Activated CD4-positive, alpha-beta T cell treated with anti-CD3 and anti-CD28 coated beads, Interleukin-2, amount 10 ng/mL, durations not matched to agents 7 days and 5 days (primary cell): ENCODE results near the gene TAF1B. TPM values are rescaled to one million over a fixed set of nuclear protein-coding genes. Genes with fewer than 3 reads are reported as not detected.
A peak's percentile ranks its signal among the peaks of the same experiment; 100 is the strongest.
"Not testable (repeated sequence)": the region's sequence is repeated elsewhere in the genome, so short reads cannot be mapped to it uniquely, and the experiment has no call there.

Experiments used
- CTCF ChIA-PET: fragments of 350-600 bp; sonication (Branson Sonifier 250); formaldehyde crosslinking; loops from one replicate; lab custom pipeline; 2021; ENCODE audit warnings: antibody characterized with exemption; lab: Charles Lee
- POLR2A ChIA-PET: fragments of 350-600 bp; sonication (Branson Sonifier 250); formaldehyde crosslinking; loops from one replicate; lab custom pipeline; 2021; ENCODE audit warnings: antibody characterized with exemption; lab: Charles Lee
- DNase-seq: peaks from one replicate; pipeline ENCODE4 v3.0.0-alpha.2; 2020
- H3K27ac Mint-ChIP-seq: one replicate; pipeline ENCODE4 v1.8.0; 2021; ENCODE audit warnings: mild to moderate bottlenecking, moderate library complexity, mixed read lengths
- H3K27me3 Mint-ChIP-seq: one replicate; pipeline ENCODE4 v1.8.0; 2021; ENCODE audit warnings: mixed read lengths
- H3K36me3 Mint-ChIP-seq: one replicate; pipeline ENCODE4 v1.8.0; 2021; ENCODE audit warnings: low read depth, mixed read lengths
- H3K4me1 Mint-ChIP-seq: one replicate; pipeline ENCODE4 v1.8.0; 2021; ENCODE audit warnings: mixed read lengths
- H3K4me3 Mint-ChIP-seq: one replicate; pipeline ENCODE4 v1.8.0; 2021; ENCODE audit warnings: mild to moderate bottlenecking, moderate library complexity, mixed read lengths
- H3K9me3 Mint-ChIP-seq: one replicate; pipeline ENCODE4 v1.8.0; 2021; ENCODE audit warnings: mixed read lengths
- total RNA-seq, 2 experiments: library from RNA; stranded (reverse); gene quantifications; one replicate each; pipeline ENCODE4 v1.2.3, GENCODE V29; 2021

The TAF1B gene
- total RNA-seq, 2 experiments from 2014 or later = 30.6 to 36.2 TPM

DNA sequence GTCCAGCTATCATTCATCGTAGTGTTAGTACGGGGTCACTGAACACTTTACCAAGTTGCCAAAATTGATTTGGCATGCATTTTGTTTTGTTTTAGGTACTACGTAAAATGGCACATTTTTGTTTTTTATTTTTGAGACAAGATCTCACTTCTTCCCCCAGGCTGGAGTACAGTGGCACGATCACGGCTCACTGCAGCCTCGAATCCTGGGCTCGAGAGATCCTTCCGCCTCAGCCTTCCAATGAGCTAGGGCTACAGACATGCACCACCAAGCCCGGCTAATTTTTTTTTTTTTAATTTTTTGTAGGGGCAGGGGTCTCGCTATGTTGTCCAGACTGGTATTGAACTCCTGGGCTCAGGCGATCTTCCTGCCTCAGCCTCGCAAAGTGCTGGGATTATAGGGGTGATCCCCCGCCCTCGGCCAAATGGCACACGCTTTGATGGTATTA lies 786 bp downstream of the TAF1B start:
- peaks cover 32% of the 10 kb centered on the region for H3K36me3 Mint-ChIP-seq
- ChIA-PET CTCF (interaction anchor here (1.0 to 3.1 kb wide), 16 partner anchors 10 to 271 kb away, joined by 3 to 15 read pairs (median 3); no protein-coding TSS in a partner anchor), POLR2A (interaction anchor here (0.6 kb wide), 1 partner anchor 454 kb away, joined by 3 read pairs; no protein-coding TSS in a partner anchor)
- peak overlapping the region; percentile 94 for H3K4me3 Mint-ChIP-seq
- H3K27ac Mint-ChIP-seq = peak overlapping the region; percentile 92
- H3K9me3 Mint-ChIP-seq = no peaks in the 10 kb centered on the region
- no peaks in the 10 kb centered on the region for H3K27me3 Mint-ChIP-seq
- peaks cover 52% of the 10 kb centered on the region for H3K4me1 Mint-ChIP-seq
- DNase-seq = no peak

DNA sequence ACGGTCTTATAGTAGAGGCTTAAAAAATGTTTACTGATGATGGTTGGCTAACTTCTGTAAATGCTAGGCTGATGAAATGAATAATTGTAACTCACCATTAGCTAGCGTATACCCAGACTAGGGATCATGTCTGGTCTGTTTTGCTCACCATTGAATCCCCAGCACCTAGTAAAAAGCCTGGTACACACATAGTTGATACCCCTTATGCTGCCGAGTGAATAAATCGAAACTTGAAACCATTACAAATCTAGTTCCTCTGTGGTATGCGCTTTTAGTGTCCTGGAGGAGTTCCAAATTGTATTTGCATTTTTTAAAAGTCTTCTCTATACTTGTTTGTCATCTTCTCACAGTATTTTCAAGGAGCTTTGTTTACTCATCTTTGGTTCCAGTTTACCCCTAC lies 1.3 kb downstream of the TAF1B start:
- Mint-ChIP-seq H3K4me3 (peak overlapping the region; percentile 94), H3K4me1 (peaks cover 54% of the 10 kb centered on the region), H3K36me3 (peaks cover 34% of the 10 kb centered on the region), H3K27me3 (no peaks in the 10 kb centered on the region), H3K27ac (peak overlapping the region; percentile 92), H3K9me3 (no peaks in the 10 kb centered on the region)
- ChIA-PET POLR2A (no interaction called here), CTCF (interaction anchor here (1.7 to 3.1 kb wide), 3 partner anchors 10 to 33 kb away, joined by 4 to 15 read pairs (median 4); no protein-coding TSS in a partner anchor)
- no peak for DNase-seq

DNA sequence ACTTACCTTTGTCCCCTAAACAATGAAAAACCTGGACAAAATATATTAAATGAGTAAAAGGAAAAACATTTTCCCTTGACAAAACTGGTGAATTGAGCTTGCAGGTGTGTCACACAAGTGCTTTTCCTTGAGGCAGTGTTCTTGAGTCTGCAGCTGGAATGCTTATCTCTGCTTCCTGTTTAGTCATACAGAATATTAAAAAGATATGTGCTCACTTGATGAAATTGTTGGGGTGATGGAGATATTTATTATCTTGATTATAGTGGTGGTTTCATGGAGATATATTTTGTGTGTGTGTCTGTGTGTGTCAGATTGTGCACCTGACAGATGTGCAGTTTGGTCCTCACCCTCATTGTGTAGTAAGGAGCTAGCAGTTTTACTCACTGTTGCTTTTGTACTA lies 3.3 kb downstream of the TAF1B start:
- Mint-ChIP-seq H3K4me1 (peaks cover 54% of the 10 kb centered on the region), H3K4me3 (no peak overlapping the region), H3K27ac (no peak overlapping the region), H3K27me3 (no peaks in the 10 kb centered on the region), H3K36me3 (peaks cover 52% of the 10 kb centered on the region), H3K9me3 (no peaks in the 10 kb centered on the region)
- DNase-seq = no peak
- ChIA-PET CTCF (interaction anchor here (1.1 to 1.5 kb wide), 2 partner anchors 10 to 11 kb away, joined by 3 to 4 read pairs; no protein-coding TSS in a partner anchor), POLR2A (no interaction called here)

DNA sequence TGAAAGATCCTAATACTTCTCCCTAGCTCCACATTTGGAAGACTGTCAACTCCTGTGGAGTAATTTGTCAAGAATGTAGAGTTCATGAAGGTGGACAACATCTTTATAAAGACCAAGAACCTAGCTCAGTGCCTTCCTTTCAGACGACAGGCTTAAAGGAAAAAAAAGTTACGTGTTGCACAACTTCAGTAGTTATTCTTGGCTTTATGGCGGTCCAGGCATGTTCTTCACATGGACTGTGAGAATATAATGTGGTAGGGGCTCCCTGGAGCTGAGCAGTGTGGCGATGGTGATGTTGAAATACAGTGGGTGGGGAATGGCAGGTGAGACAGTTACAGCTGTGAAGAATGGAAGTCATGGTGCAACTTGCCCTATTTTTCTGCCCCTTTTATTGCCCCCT lies 3.9 kb downstream of the TAF1B start:
- Mint-ChIP-seq H3K36me3 (peaks cover 56% of the 10 kb centered on the region), H3K27me3 (no peaks in the 10 kb centered on the region), H3K9me3 (no peaks in the 10 kb centered on the region), H3K4me1 (peaks cover 54% of the 10 kb centered on the region), H3K4me3 (no peak overlapping the region), H3K27ac (no peak overlapping the region)
- POLR2A ChIA-PET = no interaction called here
- no peak for DNase-seq
- CTCF ChIA-PET = interaction anchor here (0.5 to 1.5 kb wide), 3 partner anchors 10 to 246 kb away, joined by 3 to 4 read pairs (median 3); no protein-coding TSS in a partner anchor

DNA sequence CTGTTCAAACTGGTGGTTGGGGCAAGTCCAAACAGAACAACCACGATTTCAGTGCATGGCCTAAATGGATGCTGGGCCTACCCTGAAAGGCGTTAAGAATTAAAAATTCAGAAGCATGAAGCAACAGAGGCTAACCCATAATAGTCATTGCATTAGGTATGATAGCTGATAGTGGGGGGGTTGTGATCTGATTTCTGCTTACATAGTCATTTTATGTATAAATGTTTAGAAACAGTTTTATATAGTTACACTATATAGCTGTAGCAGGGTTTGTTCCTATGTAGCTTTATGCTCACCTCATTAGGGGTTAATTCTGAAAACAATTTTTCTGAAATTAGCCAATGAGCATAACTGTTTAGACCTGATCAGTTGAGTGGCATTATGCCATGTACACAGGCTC lies 9.6 kb downstream of the TAF1B start:
- Mint-ChIP-seq H3K27me3 (no peaks in the 10 kb centered on the region), H3K36me3 (peaks cover 80% of the 10 kb centered on the region)
- POLR2A ChIA-PET = interaction anchor here (0.7 kb wide), 1 partner anchor 234 kb away, joined by 3 read pairs; no protein-coding TSS in a partner anchor

DNA sequence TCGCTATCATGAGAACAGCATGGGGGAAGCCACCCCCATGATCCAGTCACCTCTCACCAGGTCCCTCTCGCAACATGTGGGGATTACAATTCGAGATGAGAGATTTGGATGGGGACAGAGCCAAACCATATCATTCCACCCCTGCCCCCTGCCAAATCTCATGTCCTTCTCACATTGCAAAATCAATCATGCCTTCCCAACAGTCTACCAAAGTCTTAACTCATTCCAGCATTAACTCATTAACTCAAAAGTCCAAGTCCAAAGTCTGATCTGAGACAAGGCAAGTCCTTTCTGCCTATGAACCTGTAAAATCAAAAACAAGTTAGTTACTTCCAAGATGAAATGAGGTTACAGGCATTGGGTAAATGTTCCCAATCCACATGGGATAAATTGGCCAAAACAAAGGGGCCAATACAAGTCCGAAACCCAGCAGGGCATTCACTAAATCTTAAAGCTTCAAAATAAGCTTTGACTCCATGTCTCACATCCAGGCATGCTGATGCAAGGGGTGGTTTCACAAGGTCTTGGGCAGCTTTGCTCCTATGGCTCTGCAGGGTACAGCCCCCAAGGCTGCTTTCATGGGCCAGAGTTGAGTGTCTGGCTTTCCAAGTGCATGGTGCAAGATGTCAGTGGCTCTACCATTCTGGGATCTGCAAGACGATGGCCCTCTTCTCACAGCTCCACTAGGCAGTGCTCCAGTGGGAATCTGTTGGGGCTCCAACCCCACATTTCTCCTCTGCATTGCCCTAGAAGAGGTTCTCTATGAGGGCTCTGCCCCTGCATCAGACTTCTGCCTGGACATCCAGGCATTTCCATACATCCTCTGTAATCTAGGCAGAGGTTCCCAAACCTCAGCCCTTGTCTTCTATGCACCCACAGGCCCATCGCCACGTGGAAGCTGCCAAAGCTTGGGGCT lies 14.8 kb downstream of the TAF1B start:
- POLR2A ChIA-PET = no interaction called here

More for the DNA sequence above, 9.6 kb downstream of the TAF1B start:
- no peak overlapping the region for H3K4me3 Mint-ChIP-seq
- DNase-seq = no peak
- H3K9me3 Mint-ChIP-seq = peaks cover 12% of the 10 kb centered on the region
- CTCF ChIA-PET = interaction anchor here (1.3 kb wide), 1 partner anchor 10 kb away, joined by 5 read pairs; the partner anchor contains the start of gene TAF1B
- peaks cover 6% of the 10 kb centered on the region for H3K4me1 Mint-ChIP-seq
- H3K27ac Mint-ChIP-seq = no peak overlapping the region

DNA sequence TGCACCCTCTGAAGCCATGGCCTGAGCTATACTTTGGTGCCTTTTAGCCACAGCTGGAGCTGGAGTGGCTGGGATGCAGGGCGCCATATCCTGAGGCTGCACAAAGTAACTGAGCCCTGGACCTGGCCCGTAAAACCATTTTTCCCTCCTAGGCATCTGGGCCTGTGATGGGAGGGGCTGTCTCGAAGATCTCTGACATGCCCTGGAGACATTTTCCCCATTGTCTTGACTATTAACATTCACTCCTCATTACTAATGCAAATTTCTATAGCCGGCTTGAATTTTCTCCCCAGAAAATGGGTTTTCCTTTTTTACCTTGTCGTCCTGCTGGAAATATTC lies 15.4 kb downstream of the TAF1B start:
- peaks cover 51% of the 10 kb centered on the region for H3K9me3 Mint-ChIP-seq
- H3K4me3 Mint-ChIP-seq = no peak overlapping the region
- no peak for DNase-seq
- H3K4me1 Mint-ChIP-seq = no peaks in the 10 kb centered on the region
- no peak overlapping the region for H3K27ac Mint-ChIP-seq
- ChIA-PET POLR2A (no interaction called here), CTCF (no interaction called here)
- H3K36me3 Mint-ChIP-seq = peaks cover 83% of the 10 kb centered on the region
- no peaks in the 10 kb centered on the region for H3K27me3 Mint-ChIP-seq

More for the DNA sequence above, 14.8 kb downstream of the TAF1B start:
- H3K27ac Mint-ChIP-seq = no peak overlapping the region
- no peak overlapping the region for H3K4me3 Mint-ChIP-seq
- no peak for DNase-seq
- no peaks in the 10 kb centered on the region for H3K27me3 Mint-ChIP-seq
- no peaks in the 10 kb centered on the region for H3K4me1 Mint-ChIP-seq
- peaks cover 45% of the 10 kb centered on the region for H3K9me3 Mint-ChIP-seq
- H3K36me3 Mint-ChIP-seq = peaks cover 89% of the 10 kb centered on the region
- CTCF ChIA-PET = no interaction called here

DNA sequence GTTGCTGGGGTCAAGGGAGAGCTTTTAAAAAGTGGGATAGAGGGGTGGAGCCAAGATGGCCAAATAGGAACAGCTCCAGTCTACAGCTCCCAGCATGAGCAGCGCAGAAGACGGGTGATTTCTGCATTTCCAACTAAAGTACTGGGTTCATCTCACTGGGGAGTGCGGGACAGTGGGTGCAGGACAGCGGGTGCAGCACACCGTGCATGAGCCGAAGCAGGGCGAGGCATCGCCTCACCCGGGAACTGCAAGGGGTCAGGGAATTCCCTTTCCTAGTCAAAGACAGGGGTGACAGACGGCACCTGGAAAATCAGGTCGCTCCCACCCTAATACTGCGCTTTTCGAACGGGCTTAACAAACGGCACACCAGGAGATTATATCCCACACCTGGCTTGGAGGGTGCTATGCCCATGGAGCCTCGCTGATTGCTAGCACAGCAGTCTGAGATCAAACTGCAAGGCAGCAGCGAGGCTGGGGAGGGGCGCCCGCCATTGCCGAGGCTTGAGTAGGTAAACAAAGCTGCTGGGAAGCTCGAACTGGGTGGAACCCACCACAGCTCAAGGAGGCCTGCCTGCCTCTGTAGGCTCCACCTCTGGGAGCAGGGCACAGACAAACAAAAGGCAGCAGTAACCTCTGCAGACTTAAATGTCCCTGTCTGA lies 17.8 kb downstream of the TAF1B start:
- H3K27me3 Mint-ChIP-seq, H3K27ac Mint-ChIP-seq, POLR2A ChIA-PET, DNase-seq, CTCF ChIA-PET, H3K4me3 Mint-ChIP-seq, H3K4me1 Mint-ChIP-seq: not testable (repeated sequence)
- Mint-ChIP-seq H3K9me3 (peaks cover 60% of the 10 kb centered on the region), H3K36me3 (peaks cover 61% of the 10 kb centered on the region)

DNA sequence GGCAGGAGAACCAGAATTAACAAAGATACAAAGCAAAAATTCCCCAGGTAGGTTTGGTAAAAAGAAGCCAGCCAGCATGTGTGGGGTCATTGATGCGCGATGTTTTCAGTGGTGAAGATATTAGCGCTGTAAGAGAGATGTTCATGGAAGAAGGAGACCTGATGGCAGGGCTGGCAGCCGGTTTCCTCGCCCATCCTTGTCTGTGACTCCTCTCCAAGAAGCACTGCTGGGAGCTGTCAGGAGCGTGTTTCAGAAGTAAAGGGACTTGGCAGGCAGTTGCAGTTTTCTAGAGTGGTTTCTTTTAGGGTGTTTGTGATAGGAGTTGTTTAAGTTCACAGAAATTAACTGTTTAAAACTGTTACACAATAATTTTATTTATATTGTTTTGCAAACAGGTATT lies 24.6 kb downstream of the TAF1B start:
- Mint-ChIP-seq H3K36me3 (peaks cover 16% of the 10 kb centered on the region), H3K27ac (no peak overlapping the region), H3K4me1 (no peaks in the 10 kb centered on the region), H3K9me3 (peaks cover 17% of the 10 kb centered on the region), H3K4me3 (no peak overlapping the region), H3K27me3 (no peaks in the 10 kb centered on the region)
- DNase-seq = no peak
- ChIA-PET CTCF (no interaction called here), POLR2A (no interaction called here)

DNA sequence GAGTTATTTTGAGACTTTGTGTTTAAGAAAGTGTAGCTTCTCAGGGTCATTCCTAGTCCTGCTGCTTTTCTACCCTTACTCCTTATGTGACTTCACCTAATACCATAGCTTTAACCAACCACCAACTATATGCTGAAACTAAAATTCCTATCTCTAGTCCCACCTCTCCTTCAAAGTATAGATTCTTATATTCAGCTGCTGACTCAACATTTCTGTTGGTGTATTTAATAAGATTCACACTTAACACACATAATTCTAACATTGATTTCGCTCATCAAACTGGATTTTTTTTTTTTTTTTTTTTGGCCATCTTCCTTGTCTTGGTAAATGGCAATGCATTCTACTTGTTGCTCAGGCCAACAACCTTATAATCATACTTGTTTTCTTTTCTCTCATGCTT lies 30.1 kb downstream of the TAF1B start:
- POLR2A ChIA-PET = no interaction called here
- Mint-ChIP-seq H3K27me3 (no peaks in the 10 kb centered on the region), H3K27ac (no peak overlapping the region), H3K4me1 (no peaks in the 10 kb centered on the region), H3K4me3 (no peak overlapping the region), H3K9me3 (no peaks in the 10 kb centered on the region), H3K36me3 (peaks cover 48% of the 10 kb centered on the region)
- CTCF ChIA-PET = interaction anchor here (1.0 kb wide), 1 partner anchor 69 kb away, joined by 3 read pairs; no protein-coding TSS in a partner anchor
- DNase-seq = no peak

DNA sequence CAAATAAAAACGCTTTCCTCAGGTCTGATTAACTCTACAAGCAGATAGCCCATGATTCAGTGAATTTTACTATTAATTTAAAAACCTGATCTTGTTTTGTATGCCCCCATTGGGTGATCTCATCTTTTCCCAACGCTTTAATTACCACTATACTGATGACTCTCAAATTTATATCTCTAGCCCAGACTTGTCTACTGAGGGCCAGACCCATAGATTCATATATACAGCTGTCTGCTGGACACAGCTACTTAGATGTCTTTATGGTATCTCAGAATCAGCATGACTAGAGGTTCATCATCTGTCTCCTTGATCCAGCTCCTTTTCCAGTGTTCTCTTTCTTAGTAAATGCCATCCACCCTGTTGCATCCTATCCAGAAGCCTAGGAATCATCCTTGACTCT lies 33.8 kb downstream of the TAF1B start:
- no peak overlapping the region for H3K27ac Mint-ChIP-seq
- DNase-seq = no peak
- no peaks in the 10 kb centered on the region for H3K27me3 Mint-ChIP-seq
- no peaks in the 10 kb centered on the region for H3K9me3 Mint-ChIP-seq
- CTCF ChIA-PET = interaction anchor here (1.7 kb wide), 1 partner anchor 33 kb away, joined by 4 read pairs; the partner anchor contains the start of gene TAF1B
- no peaks in the 10 kb centered on the region for H3K4me1 Mint-ChIP-seq
- POLR2A ChIA-PET = no interaction called here
- H3K4me3 Mint-ChIP-seq = no peak overlapping the region
- peaks cover 40% of the 10 kb centered on the region for H3K36me3 Mint-ChIP-seq

DNA sequence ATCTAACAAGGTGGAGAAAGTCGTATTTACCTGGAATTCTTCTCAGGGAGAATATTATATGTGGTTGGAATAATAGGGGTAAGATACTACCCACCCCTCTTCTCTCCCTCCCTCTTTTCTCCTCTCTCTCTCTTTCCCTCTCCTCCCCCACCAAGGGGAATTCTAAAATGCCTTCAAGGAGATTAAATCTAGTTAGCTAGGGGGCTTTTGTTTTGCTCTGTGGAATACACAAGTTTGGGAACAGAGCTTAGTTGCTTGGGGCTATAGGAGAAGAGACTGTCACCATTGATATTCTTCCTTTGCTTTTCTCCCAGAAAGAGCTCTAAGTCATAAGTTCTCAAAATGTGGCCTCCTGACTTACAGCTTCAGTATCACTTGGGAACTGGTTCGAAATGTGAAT lies 34.5 kb downstream of the TAF1B start:
- CTCF ChIA-PET = interaction anchor here (0.7 to 1.7 kb wide), 3 partner anchors 12 to 511 kb away, joined by 3 to 4 read pairs (median 3); partner anchors contain the start of gene TAF1B
- no peaks in the 10 kb centered on the region for H3K9me3 Mint-ChIP-seq
- no peaks in the 10 kb centered on the region for H3K27me3 Mint-ChIP-seq
- no peak overlapping the region for H3K27ac Mint-ChIP-seq
- no peak overlapping the region for H3K4me3 Mint-ChIP-seq
- POLR2A ChIA-PET = no interaction called here
- DNase-seq = no peak
- peaks cover 42% of the 10 kb centered on the region for H3K36me3 Mint-ChIP-seq
- H3K4me1 Mint-ChIP-seq = no peaks in the 10 kb centered on the region
